OCI-M1 (cell line): ENCODE measurements around the gene TMOD1.
A peak's percentile ranks its signal among the peaks of the same experiment; 100 is the strongest.

Source experiments
- DNase-seq: peaks from one replicate; lab custom pipeline; 2025; lab: John Stamatoyannopoulos, UW

TMOD1 gene

DNA sequence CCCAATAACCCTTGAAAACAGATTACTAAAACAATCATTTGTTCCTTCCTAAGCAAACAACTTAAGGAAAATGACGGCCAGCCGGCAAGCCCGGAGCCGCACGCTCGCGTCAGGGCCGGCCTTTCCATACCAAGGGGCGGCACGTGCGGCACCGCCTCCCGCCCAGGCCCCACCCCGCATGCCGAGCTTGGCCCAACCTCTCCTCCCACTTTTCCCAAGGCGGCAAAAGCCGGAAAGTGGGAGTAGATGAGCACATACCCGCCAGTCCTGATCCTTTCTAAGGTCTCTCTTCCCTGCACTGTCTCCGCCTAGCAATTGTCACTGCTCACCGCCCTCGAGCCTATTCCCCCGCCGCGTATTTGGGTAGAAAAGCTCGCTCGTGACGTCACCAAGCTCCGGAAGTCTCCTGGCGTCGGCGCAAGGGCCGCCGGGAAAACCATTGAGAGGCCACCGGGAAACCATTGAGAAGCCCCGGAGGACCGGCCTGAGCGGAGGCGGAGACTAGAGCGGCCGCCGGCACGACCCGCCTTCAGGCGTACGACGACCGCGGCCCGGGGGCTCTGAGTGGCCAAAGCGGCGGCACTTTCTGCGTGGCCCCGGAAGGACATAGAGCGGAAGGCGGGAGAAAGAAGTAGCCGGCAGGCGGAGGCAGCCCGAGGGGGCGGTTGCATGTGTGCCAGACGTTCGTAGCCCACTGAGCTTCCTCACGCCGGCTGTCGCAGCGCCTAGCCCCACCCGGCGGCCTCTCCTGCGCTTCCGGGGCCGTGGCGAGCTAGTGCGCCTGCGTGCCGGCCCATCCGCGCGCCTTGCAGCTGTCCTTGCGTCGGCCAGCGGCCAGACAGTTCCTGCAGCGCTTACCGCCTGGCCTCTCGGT is 131.8 kb downstream of the TMOD1 start, which contains the start of the genes NCBP1 and TSTD2:
Gene NCBP1 (plus strand): TSS at position 837 of the 874 bp plus-strand sequence. CDS start 61 bp downstream, outside the sequence.
Gene TSTD2 (minus strand): TSS at position 384 of the 874 bp plus-strand sequence. CDS start 5,806 bp downstream, outside the sequence.
- peak; percentile 98 for DNase-seq

DNA sequence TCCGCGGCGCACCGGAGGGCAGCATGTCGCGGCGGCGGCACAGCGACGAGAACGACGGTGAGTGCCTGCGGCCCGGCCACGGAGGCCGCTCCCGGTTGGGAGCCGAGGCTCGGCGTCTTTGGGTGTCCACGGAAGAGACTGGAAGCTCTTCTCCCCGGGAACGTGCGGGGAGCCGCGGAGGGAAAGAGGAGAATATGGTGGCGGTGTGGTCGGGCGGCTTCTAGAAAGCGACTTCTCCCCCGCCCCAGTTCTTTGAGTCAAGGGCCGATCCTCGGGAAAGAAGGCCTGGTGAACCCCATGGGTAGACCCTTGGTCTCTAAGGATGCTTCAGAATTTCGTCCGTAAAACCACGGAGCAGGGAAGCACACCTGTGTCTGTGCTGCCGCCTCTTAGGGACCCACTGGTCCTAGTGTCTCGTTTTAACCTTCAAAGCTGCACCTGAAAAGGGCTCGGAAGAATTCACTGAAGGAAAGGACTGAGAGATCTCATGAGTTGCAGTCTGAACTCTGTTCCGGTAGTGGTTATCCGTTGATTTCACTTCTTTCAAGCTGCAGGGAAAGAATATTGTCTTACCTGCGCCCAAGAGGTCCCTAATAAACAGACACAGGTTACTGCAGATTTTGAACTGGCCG is 132.5 kb downstream of the TMOD1 start:
- peak; percentile 41 for DNase-seq

DNA sequence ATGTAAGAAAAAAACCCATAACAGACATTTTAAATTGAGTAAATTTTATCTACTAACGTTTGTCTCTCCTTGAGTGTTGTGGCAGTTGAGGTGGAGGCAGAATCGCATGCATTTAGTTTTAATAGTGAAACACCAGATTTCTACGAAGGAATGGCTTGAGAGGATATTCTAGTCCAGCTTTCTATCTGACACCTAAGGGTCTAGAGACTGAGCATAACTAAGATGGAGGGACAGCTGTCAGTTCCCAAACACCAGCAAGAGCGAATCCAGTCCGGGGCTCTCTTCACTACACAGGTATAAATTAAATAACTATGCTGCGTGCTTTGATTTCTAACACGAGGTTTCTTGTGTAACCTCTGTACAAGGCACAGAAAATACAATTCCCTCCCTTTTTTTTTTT is 133.6 kb downstream of the TMOD1 start:
- no peak for DNase-seq

DNA sequence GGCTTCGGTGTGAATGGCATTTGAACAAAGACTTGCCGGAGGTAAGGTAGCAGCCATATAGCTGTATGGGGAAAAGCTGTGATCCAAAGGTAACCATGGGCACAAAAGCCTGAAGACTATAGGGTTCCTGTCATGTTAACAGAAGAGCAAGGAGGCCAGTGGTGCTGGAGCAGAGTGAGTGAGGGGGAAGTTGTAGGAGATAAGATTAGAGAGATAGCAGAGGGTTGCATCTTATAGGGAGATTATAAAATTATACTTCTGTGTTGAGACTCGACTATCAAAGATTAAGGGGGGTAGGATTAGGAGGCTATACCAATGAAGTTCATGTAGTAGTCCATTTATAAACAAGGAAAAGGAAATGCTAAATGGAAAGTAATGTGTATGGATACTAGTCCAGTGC is 135.4 kb downstream of the TMOD1 start:
- peak; percentile 22 for DNase-seq

DNA sequence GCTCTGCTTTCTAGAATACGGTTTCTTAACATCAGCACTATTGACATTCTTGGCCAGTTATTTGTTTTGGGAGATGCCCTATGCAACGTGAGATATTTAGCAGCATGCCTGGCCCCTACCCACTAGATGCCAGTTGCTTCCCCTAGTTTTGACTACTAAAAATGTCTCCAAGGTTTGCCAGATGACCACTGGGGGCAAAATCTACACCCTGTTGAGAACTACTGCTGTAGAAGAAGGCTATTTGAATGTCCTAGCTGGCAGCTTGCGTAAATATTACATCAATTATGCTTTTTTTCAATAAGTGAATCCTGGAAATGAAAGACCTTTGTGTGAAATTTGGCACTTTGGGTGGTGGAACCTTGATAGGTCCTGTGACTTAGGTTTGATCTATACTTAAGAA is 137.2 kb downstream of the TMOD1 start:
- DNase-seq: peak; percentile 25

DNA sequence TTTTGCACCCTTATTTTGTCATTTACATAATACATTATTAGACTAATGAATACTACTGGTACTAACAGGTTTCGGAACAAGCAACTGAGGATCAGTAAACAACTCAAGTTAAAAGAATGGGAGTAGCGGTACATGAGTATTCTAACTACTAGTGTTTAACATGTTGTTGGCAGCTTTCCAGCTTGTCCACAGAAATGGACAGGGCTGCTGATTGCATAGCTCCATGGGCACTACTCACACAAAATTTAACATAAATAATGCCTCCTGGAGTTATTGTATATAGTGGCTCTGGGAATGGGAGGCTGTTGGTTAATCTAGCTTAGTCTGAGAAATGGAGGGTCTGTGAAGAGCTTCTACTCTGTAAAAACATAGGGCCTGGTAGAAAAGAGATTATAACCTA is 138.9 kb downstream of the TMOD1 start:
- no peak for DNase-seq

DNA sequence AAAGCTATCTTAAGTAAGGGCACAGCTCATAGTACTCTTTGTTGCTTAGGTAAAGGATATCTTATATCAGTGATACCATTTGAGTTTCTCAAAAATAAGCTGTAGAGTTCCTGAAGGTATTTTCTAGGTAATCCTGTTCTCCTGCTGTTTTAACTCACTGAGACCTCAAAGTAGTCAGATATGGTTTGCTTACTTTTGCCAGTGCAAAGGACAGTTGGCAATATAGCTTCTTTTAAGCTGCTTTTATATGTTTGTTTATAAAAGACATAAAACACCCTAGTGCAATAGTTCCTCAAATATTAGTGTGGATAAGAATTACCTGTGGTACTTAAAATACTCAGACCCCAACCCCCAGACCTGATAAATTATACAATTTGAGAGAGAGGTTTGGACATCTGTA is 144.3 kb downstream of the TMOD1 start:
- no peak for DNase-seq

DNA sequence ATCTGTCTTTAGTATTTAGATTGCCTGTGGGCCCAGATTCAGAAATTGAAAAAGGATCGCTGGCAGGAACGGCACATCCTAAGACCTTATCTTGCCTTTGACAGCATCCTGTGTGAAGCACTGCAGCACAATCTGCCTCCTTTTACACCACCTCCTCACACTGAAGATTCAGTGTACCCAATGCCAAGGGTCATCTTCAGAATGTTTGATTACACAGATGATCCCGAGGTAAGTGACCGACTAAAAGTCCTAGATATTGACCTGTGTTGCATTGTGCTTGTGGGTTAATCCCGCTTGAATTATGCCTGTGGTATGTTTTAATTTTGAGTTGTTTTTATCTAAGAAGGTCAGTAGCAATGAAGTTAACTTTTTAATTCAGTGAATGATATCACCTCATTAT is 146.5 kb downstream of the TMOD1 start:
- no peak for DNase-seq
